A549 (cell line): ENCODE results near the gene ZBTB43. TPM values are rescaled to one million over a fixed set of nuclear protein-coding genes. Genes with fewer than 3 reads are reported as not detected.

Experiments used
- ATAC-seq, 2 experiments: fragments of 200-7000 bp in 1 of 2; fragments of >200 bp in 1 of 2; cut with Nextera tagmentation in 1 of 2; cut with Tn5 transposase in 1 of 2; 3 replicates each; pipeline versions ENCODE4 v1.8.0 to v1.9.1; 2018 to 2020; ENCODE audit warnings: mild to moderate bottlenecking in 1 of 2, moderate library complexity in 1 of 2
- CTCF ChIA-PET: fragments of 300-600 bp; sonication (Branson Sonifier 250); formaldehyde crosslinking; extraction: SDS; loops from one replicate; lab custom pipeline; 2021; ENCODE audit warnings: antibody characterized with exemption, inconsistent platforms; lab: Yijun Ruan, JAX
- POLR2A ChIA-PET: fragments of 350-600 bp; formaldehyde crosslinking; extraction: SDS; loops from one replicate; lab custom pipeline; 2021; ENCODE audit warnings: antibody characterized with exemption, inconsistent platforms; lab: Yijun Ruan, JAX
- DNase-seq, 2 experiments: peaks; one replicate each; pipeline versions ENCODE4 v3.0.0 to v3.0.0-alpha.2; 2011 to 2016; ENCODE audit warnings: low read depth in 1 of 2, low spot score in 1 of 2
- FAIRE-seq: peaks from 2 replicates; lab custom pipeline; 2011; peaks lifted over from hg19 to GRCh38; lab: Jason Lieb, UNC
- H3K27ac ChIP-seq, 2 experiments: fragments of >200 bp; sonication (Bioruptor Twin); formaldehyde crosslinking; 3 replicates each; pipeline ENCODE4 v1.5.1; 2016 to 2017
- H3K4me1 ChIP-seq: fragments of >200 bp; sonication (Bioruptor Twin); formaldehyde crosslinking; 3 replicates; pipeline ENCODE4 v1.6.1; 2016
- H3K4me2 ChIP-seq: fragments of >200 bp; sonication (Bioruptor Twin); formaldehyde crosslinking; 3 replicates; pipeline ENCODE4 v1.6.1; 2016
- H3K4me3 ChIP-seq: fragments of >200 bp; sonication (Bioruptor Twin); formaldehyde crosslinking; 3 replicates; pipeline ENCODE4 v1.5.1; 2016
- H3K9me3 ChIP-seq: fragments of >200 bp; sonication (Bioruptor Twin); formaldehyde crosslinking; 3 replicates; pipeline ENCODE4 v1.6.1; 2016
- CBX8 ChIP-seq: fragments of 200-600 bp; sonication (generic); IDR thresholded peaks from 2 replicates; pipeline ENCODE4 v1.6.1; 2016
- EHMT2 ChIP-seq: fragments of 200-600 bp; sonication (generic); IDR thresholded peaks from 2 replicates; pipeline ENCODE4 v1.6.1; 2016; ENCODE audit warnings: antibody characterized with exemption, low read depth, mild to moderate bottlenecking, moderate library complexity
- EP300 ChIP-seq, 2 experiments: fragments of >200 bp; sonication (Bioruptor Twin); formaldehyde crosslinking; IDR thresholded peaks; 2 replicates in 1 of 2; 3 replicates in 1 of 2; pipeline ENCODE4 v1.6.1; 2016 to 2017
- FOSB ChIP-seq: fragments of 250-450 bp; sonication (Bioruptor Pico); IDR thresholded peaks from 2 replicates; pipeline ENCODE4 v1.5.0; 2020; ENCODE audit warnings: mild to moderate bottlenecking, moderate library complexity
- GATA3 ChIP-seq: IDR thresholded peaks from 2 replicates; pipeline ENCODE4 v1.6.1; 2012; ENCODE audit warnings: borderline replicate concordance
- HDAC2 ChIP-seq: fragments of 200-600 bp; sonication (generic); IDR thresholded peaks from 2 replicates; pipeline ENCODE4 v1.6.1; 2016
- HEYL ChIP-seq: fragments of 250-450 bp; sonication (Bioruptor Pico); IDR thresholded peaks from 2 replicates; pipeline ENCODE4 v1.8.0; 2021; ENCODE audit warnings: mild to moderate bottlenecking, moderate library complexity
- HOXA7 ChIP-seq: fragments of 250-450 bp; sonication (Bioruptor Pico); IDR thresholded peaks from 2 replicates; pipeline ENCODE4 v1.5.0; 2020; ENCODE audit warnings: mild to moderate bottlenecking, moderate library complexity
- HOXB13 ChIP-seq: fragments of 250-450 bp; sonication (Bioruptor Pico); IDR thresholded peaks from 2 replicates; pipeline ENCODE4 v1.5.0; 2020; ENCODE audit warnings: low read depth, mild to moderate bottlenecking, moderate library complexity
- HOXB5 ChIP-seq: fragments of 250-450 bp; sonication (Bioruptor Pico); IDR thresholded peaks from 2 replicates; pipeline ENCODE4 v1.5.0; 2020; ENCODE audit warnings: mild to moderate bottlenecking, moderate library complexity
- JUN ChIP-seq, 2 experiments: fragments of >200 bp; sonication (Bioruptor Twin); formaldehyde crosslinking; IDR thresholded peaks; 2 replicates in 1 of 2; 3 replicates in 1 of 2; pipeline ENCODE4 v1.6.1; 2016 to 2017
- KDM1A ChIP-seq: fragments of 200-600 bp; sonication (generic); IDR thresholded peaks from 2 replicates; pipeline ENCODE4 v1.6.1; 2016; ENCODE audit warnings: low read depth, mild to moderate bottlenecking
- KDM5A ChIP-seq: fragments of 200-600 bp; sonication (generic); IDR thresholded peaks from 2 replicates; pipeline ENCODE4 v1.6.1; 2016; ENCODE audit warnings: antibody characterized with exemption, mild to moderate bottlenecking
- MAZ ChIP-seq: fragments of 150-350 bp; IDR thresholded peaks from 2 replicates; pipeline ENCODE4 v1.6.1; 2014; ENCODE audit warnings: antibody characterized with exemption, low read depth, low read length, borderline replicate concordance
- MYC ChIP-seq: IDR thresholded peaks from 2 replicates; pipeline ENCODE4 v1.6.1; 2012; ENCODE audit warnings: mild to moderate bottlenecking, inconsistent platforms, low read length, improper control_type of control experiment, borderline replicate concordance
- PHF8 ChIP-seq: fragments of 200-600 bp; sonication (generic); IDR thresholded peaks from 2 replicates; pipeline ENCODE4 v1.6.1; 2016; ENCODE audit warnings: low read depth, mild to moderate bottlenecking, antibody characterized with exemption, moderate library complexity, borderline replicate concordance
- RAD21 ChIP-seq, 2 experiments: fragments of >200 bp in 1 of 2; sonication (Bioruptor Twin) in 1 of 2; formaldehyde crosslinking in 1 of 2; IDR thresholded peaks in 1 of 2; conservative IDR thresholded peaks in 1 of 2; 2 replicates in 1 of 2; 3 replicates in 1 of 2; pipeline ENCODE4 v1.6.1; 2012 to 2018; ENCODE audit warnings: inconsistent platforms in 1 of 2
- RNF2 ChIP-seq: fragments of 200-600 bp; sonication (generic); IDR thresholded peaks from 2 replicates; pipeline ENCODE4 v1.6.1; 2016; ENCODE audit warnings: low read depth, mild to moderate bottlenecking, antibody characterized with exemption, moderate library complexity, borderline replicate concordance
- SREBF2 ChIP-seq: fragments of 450-650 bp; IDR thresholded peaks from 2 replicates; pipeline ENCODE4 v1.6.1; 2014; ENCODE audit warnings: mild to moderate bottlenecking, moderate library complexity
- WGBS: methylation state at CpG from one replicate; pipeline ENCODE4 v1.1.6; 2017; ENCODE audit errors: missing lambda C conversion rate; 5-methylcytosine and 5-hydroxymethylcytosine counted together
- polyA plus RNA-seq, 4 experiments: library from polyadenylated mRNA; depleted of rRNA in 3 of 4; stranded (reverse); fragments of >200 nt; fragmentation: RNase III in 1 of 4; extraction: RNeasy Plus Mini Kit Qiagen cat#74134 plus additional on column Dnase treatment in 1 of 4; gene quantifications; 2 replicates in 3 of 4; 3 replicates in 1 of 4; pipeline ENCODE4 v1.2.3, GENCODE V29; 2011 to 2017
- TF ChIP-seq, protein P1 (sequence below): fragments of 150-350 bp; IDR thresholded peaks from 2 replicates; pipeline ENCODE4 v1.6.1; 2014; ENCODE audit warnings: low read depth, mild to moderate bottlenecking, low read length
- TF ChIP-seq, protein P2 (sequence below): fragments of >200 bp; sonication (Bioruptor Twin); formaldehyde crosslinking; IDR thresholded peaks from 3 replicates; pipeline ENCODE4 v1.6.1; 2016
- TF ChIP-seq, protein P3 (sequence below): fragments of >200 bp; sonication (Bioruptor Twin); formaldehyde crosslinking; IDR thresholded peaks from 2 replicates; pipeline ENCODE4 v1.6.1; 2016
- TF ChIP-seq, protein P4 (sequence below): IDR thresholded peaks from 2 replicates; pipeline ENCODE4 v1.6.1; 2012

ZBTB43 gene
- polyA plus RNA-seq, 2 of the 4 experiments (the other 2 are of a cell fraction): 7.7 to 11.7 TPM

DNA sequence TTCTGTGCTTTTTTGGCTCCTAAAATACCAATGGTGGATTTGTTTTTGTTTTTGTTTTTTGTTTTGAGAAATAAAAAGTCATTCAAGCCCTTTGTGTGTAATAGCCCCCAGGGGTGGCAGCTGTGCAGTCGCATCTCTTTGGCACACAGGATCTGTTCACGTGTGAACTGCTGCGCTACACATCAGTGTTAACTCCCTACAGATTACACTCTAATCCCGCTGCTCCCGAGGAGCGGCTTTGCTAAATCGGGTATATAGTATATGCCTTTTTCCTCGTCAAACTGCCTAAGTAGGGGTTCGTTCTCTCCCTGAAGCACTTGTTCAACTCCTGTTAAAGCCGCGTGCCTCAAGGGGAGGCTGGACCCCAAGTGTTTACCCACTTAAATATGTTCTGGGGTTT lies 77.9 kb downstream of the ZBTB43 start:
- POLR2A ChIA-PET: no interaction called here
- WGBS: 94% methylated on average over 11 of the region's 11 CpGs
- H3K27ac ChIP-seq: no peak overlapping the region
- ATAC-seq (no peak), DNase-seq (no peak), FAIRE-seq (no peak)
- TF ChIP-seq, protein P1, sequence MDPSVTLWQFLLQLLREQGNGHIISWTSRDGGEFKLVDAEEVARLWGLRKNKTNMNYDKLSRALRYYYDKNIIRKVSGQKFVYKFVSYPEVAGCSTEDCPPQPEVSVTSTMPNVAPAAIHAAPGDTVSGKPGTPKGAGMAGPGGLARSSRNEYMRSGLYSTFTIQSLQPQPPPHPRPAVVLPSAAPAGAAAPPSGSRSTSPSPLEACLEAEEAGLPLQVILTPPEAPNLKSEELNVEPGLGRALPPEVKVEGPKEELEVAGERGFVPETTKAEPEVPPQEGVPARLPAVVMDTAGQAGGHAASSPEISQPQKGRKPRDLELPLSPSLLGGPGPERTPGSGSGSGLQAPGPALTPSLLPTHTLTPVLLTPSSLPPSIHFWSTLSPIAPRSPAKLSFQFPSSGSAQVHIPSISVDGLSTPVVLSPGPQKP: no peak
- TF ChIP-seq, protein P2, sequence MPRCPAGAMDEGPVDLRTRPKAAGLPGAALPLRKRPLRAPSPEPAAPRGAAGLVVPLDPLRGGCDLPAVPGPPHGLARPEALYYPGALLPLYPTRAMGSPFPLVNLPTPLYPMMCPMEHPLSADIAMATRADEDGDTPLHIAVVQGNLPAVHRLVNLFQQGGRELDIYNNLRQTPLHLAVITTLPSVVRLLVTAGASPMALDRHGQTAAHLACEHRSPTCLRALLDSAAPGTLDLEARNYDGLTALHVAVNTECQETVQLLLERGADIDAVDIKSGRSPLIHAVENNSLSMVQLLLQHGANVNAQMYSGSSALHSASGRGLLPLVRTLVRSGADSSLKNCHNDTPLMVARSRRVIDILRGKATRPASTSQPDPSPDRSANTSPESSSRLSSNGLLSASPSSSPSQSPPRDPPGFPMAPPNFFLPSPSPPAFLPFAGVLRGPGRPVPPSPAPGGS: no peak
- no peak for TF ChIP-seq PHF8
- no peak for TF ChIP-seq MAZ
- TF ChIP-seq GATA3: no peak
- TF ChIP-seq, protein P3, sequence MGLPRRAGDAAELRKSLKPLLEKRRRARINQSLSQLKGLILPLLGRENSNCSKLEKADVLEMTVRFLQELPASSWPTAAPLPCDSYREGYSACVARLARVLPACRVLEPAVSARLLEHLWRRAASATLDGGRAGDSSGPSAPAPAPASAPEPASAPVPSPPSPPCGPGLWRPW: no peak
- TF ChIP-seq MYC: no peak
- TF ChIP-seq HDAC2: no peak
- TF ChIP-seq EP300 (IDR thresholded peaks at IDR 0.05): no peak
- no peak for TF ChIP-seq RNF2
- TF ChIP-seq HOXA7 (CRISPR knock-in tag): no peak
- TF ChIP-seq SREBF2: no peak
- no peak for TF ChIP-seq HOXB13 (CRISPR knock-in tag)
- TF ChIP-seq KDM1A: no peak
- no peak for TF ChIP-seq RAD21 (conservative IDR thresholded peaks at IDR 0.05 in 1 of 2, IDR thresholded peaks at IDR 0.05 in 1 of 2)
- no peak for TF ChIP-seq JUN (IDR thresholded peaks at IDR 0.05)
- peaks cover 8% of the 10 kb centered on the region; the same call in 2 of the 3 replicates for H3K4me1 ChIP-seq
- CTCF ChIA-PET: no interaction called here
- H3K4me2 ChIP-seq: no peak overlapping the region
- H3K9me3 ChIP-seq: no peaks in the 10 kb centered on the region
- H3K4me3 ChIP-seq: no peak overlapping the region

DNA sequence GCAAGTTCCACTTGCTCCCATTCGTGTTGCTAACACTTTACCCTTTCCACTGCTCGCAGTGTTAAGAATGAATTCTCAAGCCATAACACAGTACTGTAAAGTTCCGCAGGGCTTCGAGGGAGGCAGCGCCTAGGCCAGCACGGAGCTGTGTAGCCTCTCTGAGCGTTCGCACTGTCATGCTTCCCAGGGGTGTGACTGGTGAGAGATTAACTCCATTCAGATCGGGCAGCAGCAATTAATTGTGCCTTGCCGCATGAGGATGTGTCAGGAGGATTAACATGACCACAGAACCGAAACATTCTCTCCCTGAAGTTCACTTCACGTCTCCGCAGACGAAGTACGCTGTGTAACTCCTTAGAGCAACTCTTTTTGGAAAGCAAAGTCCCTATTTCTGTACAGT lies 78.8 kb downstream of the ZBTB43 start:
- no peaks in the 10 kb centered on the region for H3K9me3 ChIP-seq
- POLR2A ChIA-PET: no interaction called here
- no peak overlapping the region for H3K4me3 ChIP-seq
- no peak for DNase-seq
- no peak for TF ChIP-seq FOSB (CRISPR knock-in tag)
- no peak for TF ChIP-seq KDM5A
- TF ChIP-seq, protein P4, sequence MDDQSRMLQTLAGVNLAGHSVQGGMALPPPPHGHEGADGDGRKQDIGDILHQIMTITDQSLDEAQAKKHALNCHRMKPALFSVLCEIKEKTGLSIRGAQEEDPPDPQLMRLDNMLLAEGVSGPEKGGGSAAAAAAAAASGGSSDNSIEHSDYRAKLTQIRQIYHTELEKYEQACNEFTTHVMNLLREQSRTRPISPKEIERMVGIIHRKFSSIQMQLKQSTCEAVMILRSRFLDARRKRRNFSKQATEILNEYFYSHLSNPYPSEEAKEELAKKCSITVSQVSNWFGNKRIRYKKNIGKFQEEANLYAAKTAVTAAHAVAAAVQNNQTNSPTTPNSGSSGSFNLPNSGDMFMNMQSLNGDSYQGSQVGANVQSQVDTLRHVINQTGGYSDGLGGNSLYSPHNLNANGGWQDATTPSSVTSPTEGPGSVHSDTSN: no peak
- TF ChIP-seq HEYL (CRISPR knock-in tag): no peak
- TF ChIP-seq GATA3: no peak
- no peak for TF ChIP-seq HOXB5 (CRISPR knock-in tag)
- TF ChIP-seq HOXA7 (CRISPR knock-in tag): no peak
- no peak for TF ChIP-seq CBX8
- TF ChIP-seq RAD21 (conservative IDR thresholded peaks at IDR 0.05 in 1 of 2, IDR thresholded peaks at IDR 0.05 in 1 of 2): no peak
- no peak for TF ChIP-seq EHMT2
- no peak for TF ChIP-seq KDM1A
- TF ChIP-seq, all 56 proteins: peak for 0
- Histone ChIP-seq H3K27ac (no peak overlapping the region), H3K4me1 (peaks cover 8% of the 10 kb centered on the region; the same call in 2 of the 3 replicates), H3K4me2 (no peak overlapping the region)
- FAIRE-seq: no peak
- CTCF ChIA-PET: no interaction called here
- no peak for ATAC-seq
- 86% methylated on average over 15 of the region's 15 CpGs for WGBS
